ENCODE results near the gene CTDSPL.
"Not testable (repeated sequence)": the region's sequence is repeated elsewhere in the genome, so short reads cannot be mapped to it uniquely, and the experiment has no call there.

CTDSPL gene

DNA sequence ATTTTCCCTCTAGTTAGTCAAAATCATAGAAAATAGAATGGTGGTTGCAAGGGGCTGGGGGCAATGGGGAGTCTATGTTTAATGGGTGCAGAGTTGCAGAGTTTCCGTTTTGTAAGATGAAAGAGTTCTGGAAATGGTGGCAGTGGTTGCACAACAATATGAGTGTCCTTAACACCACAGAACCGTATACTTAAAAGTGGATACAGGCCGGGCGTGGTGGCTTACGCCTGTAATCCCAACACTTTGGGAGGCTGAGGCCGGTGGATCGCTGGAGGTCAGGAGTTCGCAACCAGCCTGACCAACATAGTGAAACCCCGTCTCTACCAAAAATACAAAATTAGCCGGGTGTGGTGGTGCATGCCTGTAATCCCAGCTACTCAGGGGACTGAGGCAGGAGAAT, 126.7 kb downstream of the CTDSPL start:
- not testable (repeated sequence) for DNase-seq (ENCODE audit: low read depth)

DNA sequence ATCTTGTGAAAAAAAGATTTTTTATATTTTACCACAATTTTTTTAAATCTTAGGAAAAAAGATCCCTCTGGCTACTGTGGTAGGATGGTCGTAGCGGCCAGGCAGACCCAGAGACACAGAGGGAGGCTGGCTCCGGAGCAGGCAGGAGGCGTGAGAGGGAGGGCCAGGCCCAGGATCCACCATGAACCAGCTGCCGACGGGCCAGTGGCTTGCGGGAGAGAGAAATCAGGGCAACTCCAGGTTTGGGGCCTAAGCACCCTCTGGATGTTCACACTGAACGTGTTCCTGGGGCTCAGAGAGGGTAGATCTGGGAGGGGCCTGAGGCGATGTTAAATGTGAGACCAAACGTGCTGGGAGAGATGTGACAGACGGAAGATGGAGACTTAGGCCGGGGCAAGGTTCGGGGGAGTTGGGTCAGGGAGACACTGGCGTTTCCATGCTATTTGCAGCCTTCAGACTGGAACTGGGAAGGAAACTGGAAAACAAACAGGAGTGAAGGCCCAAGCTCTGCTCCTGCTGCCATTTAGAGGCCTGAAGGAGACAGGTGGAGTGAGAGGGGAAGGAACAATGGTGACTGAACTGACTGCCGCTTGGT, 127.3 kb downstream of the CTDSPL start:
- no peak for DNase-seq (ENCODE audit: low read depth)

DNA sequence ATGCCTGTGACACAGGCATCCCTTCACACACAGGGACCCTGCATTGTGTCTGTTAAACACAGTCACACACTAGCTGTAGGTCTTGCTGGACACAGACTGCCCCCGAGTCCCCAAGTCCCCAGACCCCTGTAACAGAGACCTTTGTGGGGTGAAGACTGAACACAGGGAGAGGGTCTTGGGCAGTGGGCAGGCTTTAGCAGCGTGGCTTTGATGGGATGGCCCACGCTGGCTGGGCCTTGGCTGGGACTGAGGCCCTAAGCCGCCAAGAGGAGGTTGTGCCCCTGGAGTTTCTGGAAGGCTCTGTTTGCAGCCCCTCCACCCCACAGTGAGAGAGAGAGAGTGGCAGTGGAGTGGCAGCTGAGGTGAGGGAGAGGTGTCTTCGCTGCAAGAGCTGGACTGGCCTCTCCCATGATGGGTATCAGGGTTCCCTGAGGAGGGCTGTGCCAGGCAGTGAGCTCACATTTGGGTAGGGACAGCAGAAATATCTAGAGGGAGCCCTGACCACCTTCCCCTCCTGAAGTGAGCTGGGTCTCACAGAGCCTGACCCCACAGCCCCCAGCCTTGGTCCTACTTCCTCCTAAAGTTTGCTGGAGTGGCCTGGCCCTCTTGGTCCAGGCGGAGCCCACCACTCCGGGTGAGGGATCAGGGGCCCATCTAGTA, 128.3 kb downstream of the CTDSPL start:
- DNase-seq (ENCODE audit: low read depth), result no peak

DNA sequence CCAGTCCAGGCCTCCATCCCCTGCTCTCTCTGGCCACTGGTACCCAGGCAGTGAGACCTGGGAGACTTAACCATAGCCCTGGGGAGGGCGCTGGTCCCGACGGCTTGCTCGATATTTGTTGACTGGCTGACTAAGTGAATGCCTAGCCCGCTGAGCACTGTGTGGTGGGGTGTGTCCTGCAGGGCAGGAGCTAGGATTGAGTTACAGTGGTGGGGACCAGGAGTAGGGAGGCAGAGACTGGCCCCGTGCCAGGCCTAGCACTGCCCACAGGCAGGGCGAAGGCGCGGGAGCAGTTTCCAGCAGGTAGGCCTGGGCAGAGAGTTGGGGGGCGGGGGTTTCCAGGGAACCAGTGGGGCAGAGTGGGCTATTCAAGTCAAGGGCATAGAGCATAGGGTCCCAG, 128.8 kb downstream of the CTDSPL start, which contains the start of gene VILL:
TSS of gene VILL (plus strand) at position 260 of the 400 bp plus-strand sequence. CDS start 2,887 bp downstream, outside the sequence.
- DNase-seq (ENCODE audit: low read depth), result no peak

DNA sequence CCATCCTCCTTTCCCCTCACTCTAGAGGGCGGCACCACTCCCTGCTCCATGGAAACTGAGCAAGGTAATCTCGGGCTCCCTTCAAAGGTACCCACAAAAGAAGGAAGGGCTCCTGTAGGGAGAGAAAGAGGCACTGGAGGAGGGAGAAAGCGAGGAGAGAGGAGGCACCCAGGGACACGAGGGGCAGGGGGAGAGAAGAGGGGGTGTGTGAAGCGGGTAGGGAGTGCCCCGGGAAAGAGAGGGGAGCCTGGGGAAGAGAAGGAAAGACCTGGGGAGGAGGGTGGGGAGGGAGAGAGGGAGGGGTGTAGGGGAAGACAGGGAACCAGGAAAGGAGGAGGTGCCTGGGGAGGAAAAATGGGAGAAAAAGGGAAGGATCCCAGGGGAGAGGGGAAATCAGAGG, 129.4 kb downstream of the CTDSPL start:
- DNase-seq (ENCODE audit: low read depth), result no peak

DNA sequence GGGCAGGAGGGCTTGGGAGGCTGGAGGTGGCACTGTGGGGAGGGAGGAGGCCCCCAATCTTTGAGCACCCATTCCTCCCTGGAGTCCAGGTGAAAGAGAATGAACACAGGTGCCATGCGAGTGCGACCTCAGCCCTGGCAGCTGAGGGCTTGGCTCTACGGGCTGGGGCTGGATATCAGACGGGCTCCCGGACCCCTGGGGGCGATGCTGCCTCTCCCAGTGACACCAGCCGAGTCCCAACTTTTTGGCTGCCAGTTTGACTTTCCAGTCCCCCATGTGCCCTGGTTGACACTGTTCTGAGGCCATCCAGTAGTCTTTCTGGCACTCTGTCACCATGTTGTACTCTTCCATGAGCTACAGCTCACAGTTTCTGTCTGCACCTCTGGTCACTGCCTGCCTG, 130.1 kb downstream of the CTDSPL start:
- DNase-seq (ENCODE audit: low read depth), result no peak

DNA sequence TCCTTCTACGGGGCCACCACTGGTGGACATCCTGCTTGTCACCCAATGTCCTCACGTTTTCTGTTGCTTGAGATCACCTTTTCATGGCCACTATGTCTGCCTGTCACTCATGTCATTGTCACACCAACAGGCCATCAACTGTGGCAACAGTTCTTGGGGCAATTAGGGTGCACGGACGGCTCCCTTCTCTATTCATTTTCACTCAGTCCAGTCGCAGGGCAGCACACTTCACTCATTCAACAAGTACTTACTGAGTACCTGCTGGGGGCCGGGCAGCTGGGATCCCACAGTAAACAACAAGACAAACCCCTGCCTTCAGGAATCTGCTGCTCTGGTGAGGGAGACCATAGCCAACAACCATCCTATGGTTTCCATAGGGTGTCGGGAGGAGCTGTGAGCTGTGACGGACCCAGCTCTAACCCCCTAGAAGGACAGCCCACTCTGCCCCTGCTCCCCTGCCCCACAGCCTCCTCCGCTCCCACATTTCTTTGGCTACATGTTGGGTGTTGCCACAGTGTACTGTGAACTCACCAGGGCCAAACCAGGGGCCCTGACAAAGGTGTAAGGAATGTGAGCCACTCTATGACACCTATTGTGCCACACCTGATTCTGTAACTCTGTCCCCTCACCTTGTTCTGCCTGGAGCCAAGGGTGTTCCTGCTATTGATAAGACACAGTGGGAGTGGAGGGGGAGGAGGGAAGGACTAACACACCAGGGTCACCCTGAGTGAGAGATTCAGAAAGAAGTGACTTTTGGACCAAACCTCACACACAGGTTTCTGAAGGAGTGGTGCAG, 130.8 kb downstream of the CTDSPL start:
- DNase-seq (ENCODE audit: low read depth), result no peak

DNA sequence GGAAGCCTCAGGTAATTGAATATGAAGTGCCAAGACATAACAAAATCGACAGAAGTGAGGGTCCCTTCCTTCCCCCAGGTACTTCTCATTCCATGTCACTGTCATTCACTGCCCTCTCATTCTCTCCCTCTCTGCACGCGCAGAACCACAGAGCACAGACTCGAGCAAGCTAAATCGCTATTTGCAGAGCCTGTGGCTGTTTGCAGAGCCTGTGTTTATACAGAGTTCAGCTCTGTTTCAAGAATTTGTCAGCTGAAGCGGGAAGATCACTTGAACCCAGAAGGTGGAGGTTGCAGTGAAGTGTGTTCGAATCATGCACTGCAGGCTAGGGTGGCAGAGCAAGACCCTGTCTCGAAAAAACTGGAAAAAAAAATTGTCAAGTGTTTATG, 131.4 kb downstream of the CTDSPL start:
- no peak for DNase-seq (ENCODE audit: low read depth)

DNA sequence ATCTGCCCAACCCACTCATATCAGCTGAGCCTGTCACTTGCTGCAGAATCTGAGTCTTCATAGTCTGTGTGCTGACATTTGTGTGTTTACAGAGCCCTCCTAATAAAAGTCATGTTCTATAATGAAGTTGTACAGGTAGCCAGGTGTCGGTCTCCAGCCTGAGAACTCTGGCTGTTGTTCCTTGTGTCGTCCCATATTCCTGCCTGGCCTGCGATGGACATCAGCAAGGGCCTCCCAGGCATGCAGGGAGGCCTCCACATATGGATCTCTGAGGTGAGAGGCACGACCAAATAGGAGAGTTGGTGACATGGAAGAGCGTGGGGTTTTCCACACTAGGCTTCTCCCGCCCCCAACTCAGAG, 131.8 kb downstream of the CTDSPL start:
- DNase-seq (ENCODE audit: low read depth), result no peak

DNA sequence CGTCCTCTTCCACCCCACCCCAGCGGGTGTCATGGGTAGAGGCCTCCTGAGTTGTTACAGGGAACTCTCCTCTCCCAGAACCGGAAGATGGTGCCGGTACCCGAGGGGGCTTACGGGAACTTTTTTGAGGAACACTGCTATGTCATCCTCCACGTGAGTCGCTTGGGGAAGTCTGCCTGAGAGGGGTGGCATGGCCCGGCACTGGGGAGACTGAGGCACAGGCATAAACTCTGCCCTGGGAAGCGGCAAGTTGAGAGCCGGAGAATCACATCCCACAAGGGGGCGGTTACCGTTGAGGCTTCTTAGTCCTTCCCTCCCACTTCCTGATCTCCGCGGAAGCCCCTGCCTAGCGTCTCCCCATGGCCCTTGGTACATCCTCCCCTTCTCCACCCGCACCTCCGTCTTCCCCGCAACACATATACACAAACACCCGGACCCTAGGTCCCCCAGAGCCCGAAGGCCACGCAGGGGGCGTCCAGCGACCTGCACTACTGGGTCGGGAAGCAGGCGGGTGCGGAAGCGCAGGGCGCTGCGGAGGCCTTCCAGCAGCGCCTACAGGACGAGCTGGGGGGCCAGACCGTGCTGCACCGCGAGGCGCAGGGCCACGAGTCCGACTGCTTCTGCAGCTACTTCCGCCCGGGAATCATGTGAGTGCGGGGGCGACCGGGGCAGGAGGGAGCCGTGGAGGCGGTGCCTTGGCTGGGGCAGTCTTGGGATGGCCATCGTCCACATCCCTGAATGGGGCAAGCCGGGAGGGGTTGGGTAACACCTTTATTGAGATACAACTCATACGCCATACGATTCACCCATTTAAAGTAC, 132.3 kb downstream of the CTDSPL start:
- DNase-seq (ENCODE audit: low read depth), result peak; percentile 84

DNA sequence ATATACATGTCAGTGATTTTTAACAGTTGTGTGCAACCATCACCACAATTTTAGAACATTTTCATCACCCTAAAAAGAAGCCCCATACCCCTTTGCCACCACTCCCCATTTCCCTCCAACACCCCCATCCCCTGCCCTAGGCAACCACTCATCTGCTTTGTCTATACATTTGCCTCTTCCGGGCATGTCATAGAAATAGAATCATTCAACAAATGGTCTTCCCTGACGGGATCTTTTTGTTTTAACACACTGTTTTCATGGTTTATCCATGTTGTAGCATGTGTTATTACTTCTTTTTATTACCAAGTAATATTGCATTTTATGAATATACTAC, 132.9 kb downstream of the CTDSPL start:
- DNase-seq (ENCODE audit: low read depth), result no peak

DNA sequence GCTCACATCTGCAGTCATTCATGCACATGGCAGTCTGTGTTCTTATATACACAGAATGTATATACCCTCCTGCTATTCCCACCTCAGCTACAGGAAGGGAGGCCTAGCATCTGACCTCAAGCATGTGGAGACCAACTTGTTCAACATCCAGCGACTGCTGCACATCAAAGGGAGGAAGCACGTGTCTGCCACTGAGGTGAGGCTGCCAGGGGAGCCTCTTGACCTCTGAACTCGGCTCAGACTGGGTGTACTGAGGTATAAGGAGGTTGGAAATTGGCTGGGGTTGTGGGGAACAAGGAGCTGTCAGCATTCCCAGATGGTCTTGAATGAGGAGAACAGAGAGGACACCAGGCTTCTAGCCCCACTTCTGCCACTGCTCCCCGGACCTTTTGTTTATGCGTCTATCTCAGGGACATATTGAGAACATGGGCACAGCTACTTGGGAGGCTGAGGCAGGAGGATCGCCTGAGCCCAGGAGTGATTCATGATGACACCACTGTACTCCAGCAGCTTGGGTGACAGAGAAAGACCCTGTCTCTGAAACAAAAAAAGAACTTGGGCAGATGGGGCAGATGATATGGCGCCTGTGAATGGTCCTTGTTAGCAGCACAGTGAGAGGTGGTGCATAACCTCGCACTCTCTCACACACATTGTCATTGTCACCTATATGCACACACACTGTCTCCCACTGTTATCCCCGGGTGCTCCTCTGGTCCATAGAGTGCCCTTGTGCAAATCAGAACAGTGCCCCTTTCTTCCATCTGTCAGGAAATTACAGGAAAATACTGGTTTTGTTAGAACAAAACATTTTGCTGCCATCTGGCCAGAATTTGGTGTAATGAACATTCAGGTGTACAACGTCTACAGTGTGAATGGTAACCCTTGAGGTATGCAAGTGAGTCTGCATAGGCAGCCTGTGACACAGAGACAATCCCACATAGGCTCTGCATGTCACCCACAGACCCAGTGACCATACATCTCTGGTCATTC, 134.3 kb downstream of the CTDSPL start:
- DNase-seq (ENCODE audit: low read depth), result no peak

DNA sequence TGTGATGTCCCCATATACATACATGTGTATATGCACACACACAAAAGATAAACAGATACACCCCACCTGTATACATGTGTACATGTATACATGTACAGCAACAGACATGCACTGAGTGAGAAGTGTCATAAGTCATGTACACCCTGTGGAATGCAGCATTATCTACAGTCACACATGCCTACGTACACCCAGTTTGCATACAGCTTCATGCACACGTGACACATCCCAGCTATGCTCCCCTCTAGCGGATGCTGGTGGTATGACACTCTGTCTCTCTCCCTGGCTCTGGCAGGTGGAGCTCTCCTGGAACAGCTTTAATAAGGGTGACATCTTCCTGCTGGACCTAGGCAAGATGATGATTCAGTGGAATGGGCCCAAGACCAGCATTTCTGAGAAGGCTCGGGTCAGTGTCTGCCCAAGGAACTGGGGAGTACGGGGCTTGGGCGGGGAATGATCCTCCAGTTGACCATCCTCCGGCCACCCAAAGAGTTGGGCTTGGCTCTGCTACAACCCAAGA, 135.2 kb downstream of the CTDSPL start:
- DNase-seq (ENCODE audit: low read depth), result peak; percentile 62

DNA sequence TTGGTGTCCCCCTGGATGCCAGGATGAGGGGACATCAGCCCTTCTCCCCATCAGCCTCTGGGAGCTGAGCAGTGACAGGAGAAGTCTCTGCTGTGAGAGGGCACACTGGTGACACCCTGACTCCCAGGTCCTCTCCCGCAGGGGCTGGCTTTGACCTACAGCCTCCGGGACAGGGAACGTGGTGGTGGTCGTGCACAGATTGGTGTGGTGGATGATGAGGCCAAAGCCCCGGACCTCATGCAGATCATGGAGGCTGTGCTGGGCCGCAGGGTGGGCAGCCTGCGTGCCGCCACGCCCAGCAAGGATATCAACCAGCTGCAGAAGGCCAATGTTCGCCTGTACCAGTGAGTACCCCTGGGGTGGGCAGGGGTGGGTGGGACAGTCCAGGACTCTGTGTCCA, 135.7 kb downstream of the CTDSPL start:
- no peak for DNase-seq (ENCODE audit: low read depth)

DNA sequence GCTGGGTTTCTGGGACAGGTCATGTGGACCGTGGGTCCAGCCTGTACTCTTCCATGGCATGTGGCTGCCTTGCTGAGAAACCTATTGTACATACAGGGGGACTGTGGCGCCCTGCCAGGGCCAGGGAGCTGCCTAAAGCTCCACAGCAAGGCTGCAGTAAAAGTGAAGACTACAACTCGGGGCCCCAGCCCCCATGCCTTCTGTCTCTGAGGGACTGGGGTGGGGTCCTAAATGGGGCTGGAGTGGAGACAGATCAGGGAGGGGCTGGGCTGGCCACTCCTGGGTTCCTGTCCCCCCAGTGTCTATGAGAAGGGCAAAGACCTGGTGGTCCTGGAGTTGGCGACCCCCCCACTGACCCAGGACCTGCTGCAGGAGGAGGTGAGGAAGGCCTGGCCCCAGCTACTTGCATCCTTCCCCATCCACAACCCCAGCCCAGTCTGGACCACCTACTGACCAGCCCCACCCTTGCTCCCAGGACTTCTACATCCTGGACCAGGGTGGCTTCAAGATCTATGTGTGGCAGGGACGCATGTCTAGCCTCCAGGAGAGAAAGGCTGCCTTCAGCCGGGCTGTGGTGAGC, 136.2 kb downstream of the CTDSPL start:
- DNase-seq (ENCODE audit: low read depth), result no peak

DNA sequence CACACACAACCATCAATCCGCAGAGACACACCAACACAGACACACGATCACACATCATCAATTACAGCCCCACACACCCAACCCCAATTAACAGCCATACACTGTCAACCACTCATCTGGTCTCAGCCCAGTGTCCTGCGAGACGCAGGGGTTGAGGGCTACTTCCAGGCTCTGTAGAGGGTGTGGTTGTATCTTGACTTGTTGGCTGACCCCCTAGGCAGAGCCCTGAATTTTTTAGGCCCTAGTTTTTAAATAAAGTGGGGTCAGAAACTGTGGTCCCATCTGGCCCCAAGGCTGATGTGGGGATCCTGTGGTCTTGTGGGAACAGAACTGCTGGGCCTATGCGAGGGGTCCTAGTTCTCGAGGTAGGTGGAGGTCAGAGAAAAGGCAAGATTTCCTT, 138.2 kb downstream of the CTDSPL start:
- no peak for DNase-seq (ENCODE audit: low read depth)

DNA sequence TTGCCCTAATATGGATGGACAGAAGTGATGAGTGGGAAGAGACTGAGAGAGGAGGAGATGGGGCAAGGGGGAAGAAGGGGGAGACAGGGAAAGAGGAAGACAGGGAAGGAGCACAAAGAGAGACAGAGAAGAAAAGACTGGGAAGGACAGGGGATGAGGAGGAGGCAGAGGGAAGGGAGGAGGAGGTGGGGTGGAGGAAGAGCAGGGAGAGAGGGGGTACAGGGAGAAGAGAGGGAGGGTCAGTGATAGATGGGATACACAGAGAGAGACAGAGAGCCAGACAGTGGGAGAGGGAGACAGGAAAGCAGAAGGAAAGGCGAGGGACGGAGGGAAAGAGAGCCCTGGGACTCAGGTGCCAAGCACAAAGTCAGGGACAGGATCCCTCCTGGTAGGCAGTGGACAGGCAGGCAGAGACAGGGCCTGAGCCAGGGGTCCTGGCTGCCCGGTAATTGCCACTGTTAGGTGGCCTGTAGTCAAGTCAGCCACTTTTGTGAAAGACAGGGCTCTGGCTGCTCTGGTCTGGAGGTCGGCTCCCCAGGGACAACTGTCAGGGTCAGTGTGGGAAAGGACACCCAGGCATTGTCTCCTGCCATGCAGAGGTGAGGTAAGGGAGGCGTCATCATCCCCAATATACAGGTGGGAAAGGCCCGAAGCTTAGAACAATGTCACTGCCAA, 138.7 kb downstream of the CTDSPL start:
- DNase-seq (ENCODE audit: low read depth), result no peak

DNA sequence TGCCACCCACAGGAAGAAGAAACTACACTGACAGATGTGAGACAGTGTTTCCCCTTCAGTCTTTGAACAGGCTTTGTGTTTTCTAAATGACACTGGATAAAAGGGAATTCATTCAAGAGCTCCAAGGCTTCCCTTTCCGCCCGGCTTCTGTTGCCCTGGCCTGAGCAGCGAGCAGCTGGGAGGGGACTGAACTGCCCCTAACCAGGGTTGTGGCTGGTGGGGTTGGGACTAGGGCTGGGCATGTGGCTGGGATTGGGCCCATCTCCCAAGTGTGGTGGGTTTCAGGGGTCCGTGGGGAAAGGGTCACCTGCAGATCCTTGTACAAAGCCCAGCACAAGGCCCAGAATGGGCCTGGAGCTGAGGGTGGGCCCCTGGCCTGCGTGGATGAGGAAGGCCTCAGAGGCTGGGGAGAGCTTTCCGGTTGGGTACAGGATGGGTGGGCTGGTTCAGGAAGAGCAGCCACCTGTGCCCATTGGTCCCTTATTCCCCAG, 139.3 kb downstream of the CTDSPL start:
- DNase-seq (ENCODE audit: low read depth), result no peak

DNA sequence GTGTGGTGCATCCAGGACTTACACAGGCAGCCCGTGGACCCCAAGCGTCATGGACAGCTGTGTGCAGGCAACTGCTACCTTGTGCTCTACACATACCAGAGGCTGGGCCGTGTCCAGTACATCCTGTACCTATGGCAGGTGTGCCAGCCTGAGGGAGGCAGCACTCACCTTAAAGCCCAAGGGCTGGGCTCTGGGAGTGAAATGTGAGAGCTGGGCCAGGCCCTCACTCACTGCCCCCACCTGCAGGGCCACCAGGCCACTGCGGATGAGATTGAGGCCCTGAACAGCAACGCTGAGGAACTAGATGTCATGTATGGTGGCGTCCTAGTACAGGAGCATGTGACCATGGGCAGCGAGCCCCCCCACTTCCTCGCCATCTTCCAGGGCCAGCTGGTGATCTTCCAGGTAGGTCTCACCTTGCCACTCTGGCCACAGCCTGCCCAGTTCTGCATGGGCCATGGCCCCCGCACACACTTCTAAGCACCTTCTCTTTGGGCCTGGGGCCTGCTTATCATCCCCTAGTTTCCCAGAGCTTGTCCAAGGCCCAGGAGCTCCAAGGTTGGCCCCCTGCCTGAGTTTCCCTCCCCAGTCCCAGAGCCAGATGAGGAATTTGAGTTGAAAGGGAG, 139.9 kb downstream of the CTDSPL start:
- DNase-seq (ENCODE audit: low read depth), result no peak

All from fibroblast of gingiva (primary cell).